Activated T-helper 17 cell treated with anti-CD3 and anti-CD28 coated beads, Interleukin-2, amount 50 U/mL, for 72 hours (primary cell): ENCODE data around the gene ADRA2A. TPM values are rescaled to one million over a fixed set of nuclear protein-coding genes. Genes with fewer than 3 reads are reported as not detected.

Experiments used
- ATAC-seq: fragments of 150-1000 bp; cut with Tn5 transposase; replicated peaks from 2 replicates; pipeline ENCODE4 v1.10.0; 2021; ENCODE audit warnings: mild to moderate bottlenecking, moderate library complexity
- H3K27ac Mint-ChIP-seq: one replicate; pipeline ENCODE4 v1.8.0; 2022; ENCODE audit warnings: mixed read lengths
- H3K27me3 Mint-ChIP-seq: one replicate; pipeline ENCODE4 v1.8.0; 2022; ENCODE audit warnings: mixed read lengths
- H3K36me3 Mint-ChIP-seq: one replicate; pipeline ENCODE4 v1.8.0; 2022; ENCODE audit warnings: low read depth, mild to moderate bottlenecking, mixed read lengths
- H3K4me1 Mint-ChIP-seq: one replicate; pipeline ENCODE4 v1.8.0; 2022; ENCODE audit warnings: mixed read lengths
- H3K4me3 Mint-ChIP-seq: one replicate; pipeline ENCODE4 v1.8.0; 2022; ENCODE audit warnings: mild to moderate bottlenecking, mixed read lengths
- H3K9me3 Mint-ChIP-seq: one replicate; pipeline ENCODE4 v1.8.0; 2022; ENCODE audit warnings: mixed read lengths
- total RNA-seq, 2 donors: library from RNA; stranded (reverse); gene quantifications; one replicate each; pipeline ENCODE4 v1.2.3, GENCODE V29; 2022

The ADRA2A gene
- total RNA-seq, 2 donors from 2014 or later = not detected

DNA sequence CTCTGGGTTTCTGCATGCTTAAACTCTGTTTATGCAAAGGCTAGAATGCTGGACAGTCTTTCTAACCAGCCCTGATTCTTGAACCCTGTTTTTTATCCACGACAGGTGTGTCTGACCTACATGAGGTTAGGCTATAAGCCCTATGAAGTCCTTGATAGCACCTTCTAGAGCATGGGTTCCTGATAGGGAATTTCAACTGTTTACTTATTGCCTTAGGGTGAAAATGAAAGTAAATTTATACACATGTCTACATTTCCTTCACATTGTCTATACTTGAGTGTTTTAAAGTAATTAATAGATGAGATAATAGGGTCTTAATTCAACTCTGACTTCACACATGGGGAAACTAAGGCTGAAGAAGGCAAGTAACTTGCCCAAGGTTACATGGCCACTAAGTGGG lies 35.5 kb downstream of the ADRA2A start:
- no peak for ATAC-seq
- Mint-ChIP-seq H3K27ac (peak overlapping the region; percentile 26), H3K4me1 (no peaks in the 10 kb centered on the region), H3K36me3 (no peaks in the 10 kb centered on the region), H3K9me3 (no peaks in the 10 kb centered on the region), H3K4me3 (no peak overlapping the region), H3K27me3 (peaks cover 3% of the 10 kb centered on the region)

DNA sequence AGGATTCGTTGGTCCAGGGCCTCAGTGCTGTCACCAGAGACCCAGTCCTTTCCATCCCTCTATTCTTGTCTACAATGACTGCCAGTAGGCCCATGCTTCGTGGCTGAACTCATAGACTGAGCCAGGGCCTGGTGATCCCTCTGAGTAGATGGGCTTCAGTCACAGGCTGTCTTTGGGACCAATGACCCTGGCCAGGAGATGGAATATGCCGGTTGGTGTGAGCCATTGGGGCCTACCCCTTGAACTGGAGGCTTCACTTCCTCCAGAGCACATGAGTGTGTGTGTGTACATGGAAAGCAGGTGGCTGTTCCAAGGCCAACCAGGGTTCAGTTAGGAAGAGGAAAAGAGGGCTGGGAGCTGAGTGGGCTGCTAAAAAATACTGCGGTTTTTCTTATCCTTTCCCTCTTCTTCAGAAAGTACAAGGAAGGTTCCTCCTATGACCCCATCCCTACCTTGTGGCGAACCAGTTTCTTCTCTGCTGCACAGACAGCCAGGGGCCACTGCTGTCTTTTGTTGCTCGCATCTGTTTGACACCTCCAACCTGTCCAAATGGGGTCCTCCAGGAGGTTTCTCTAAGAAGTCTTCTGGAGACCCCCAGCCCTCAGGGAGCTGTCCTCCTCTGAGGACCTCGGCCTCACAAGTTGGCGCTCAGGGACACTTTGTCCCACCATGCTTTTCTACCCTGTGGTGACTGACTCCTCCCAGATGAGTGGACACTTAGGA lies 36.6 kb downstream of the ADRA2A start:
- Mint-ChIP-seq H3K9me3 (no peaks in the 10 kb centered on the region), H3K4me1 (no peaks in the 10 kb centered on the region), H3K27ac (no peak overlapping the region), H3K27me3 (peaks cover 3% of the 10 kb centered on the region), H3K4me3 (no peak overlapping the region), H3K36me3 (no peaks in the 10 kb centered on the region)
- no peak for ATAC-seq

DNA sequence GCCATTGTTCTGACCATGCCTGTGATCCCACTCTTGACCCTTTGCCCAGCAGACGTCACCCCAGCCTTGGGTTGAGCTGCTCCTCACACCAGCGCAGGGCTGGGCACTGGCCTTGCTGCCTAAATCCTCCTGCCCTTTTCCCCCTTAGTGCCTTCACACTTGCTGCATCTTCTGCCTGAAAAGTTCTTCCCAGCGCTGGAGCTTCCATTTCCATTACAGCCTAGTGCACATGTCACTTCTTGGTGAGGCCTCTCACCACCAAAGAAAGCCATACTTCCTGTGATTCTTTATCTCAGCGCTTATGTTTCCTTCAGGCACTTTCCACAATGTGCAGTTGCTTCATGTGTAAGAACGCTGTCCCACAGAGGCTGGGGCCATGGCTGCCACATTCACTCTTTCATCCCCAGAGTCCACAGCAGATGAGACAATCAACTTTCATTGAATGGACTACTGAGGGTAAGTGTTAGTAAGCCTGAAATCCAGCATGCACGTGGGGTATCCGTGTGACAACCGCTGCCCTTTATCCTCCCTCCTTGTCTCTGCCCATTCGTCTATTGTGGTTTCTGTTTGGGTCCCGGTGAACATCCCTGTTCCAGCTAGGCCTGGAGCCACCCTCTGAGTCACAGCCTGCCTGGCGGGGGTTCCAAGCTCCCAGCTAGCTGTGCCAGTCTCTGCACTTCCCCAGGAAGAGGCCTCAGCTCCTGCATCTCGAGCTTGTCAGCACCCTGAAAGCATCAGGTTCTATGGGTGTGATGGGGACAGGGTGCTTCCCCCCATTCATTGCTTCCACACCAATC lies 37.3 kb downstream of the ADRA2A start:
- H3K4me1 Mint-ChIP-seq = no peaks in the 10 kb centered on the region
- no peak for ATAC-seq
- H3K27me3 Mint-ChIP-seq = peaks cover 3% of the 10 kb centered on the region
- H3K27ac Mint-ChIP-seq = peak overlapping the region; percentile 14
- H3K4me3 Mint-ChIP-seq = no peak overlapping the region
- no peaks in the 10 kb centered on the region for H3K9me3 Mint-ChIP-seq
- H3K36me3 Mint-ChIP-seq = no peaks in the 10 kb centered on the region

DNA sequence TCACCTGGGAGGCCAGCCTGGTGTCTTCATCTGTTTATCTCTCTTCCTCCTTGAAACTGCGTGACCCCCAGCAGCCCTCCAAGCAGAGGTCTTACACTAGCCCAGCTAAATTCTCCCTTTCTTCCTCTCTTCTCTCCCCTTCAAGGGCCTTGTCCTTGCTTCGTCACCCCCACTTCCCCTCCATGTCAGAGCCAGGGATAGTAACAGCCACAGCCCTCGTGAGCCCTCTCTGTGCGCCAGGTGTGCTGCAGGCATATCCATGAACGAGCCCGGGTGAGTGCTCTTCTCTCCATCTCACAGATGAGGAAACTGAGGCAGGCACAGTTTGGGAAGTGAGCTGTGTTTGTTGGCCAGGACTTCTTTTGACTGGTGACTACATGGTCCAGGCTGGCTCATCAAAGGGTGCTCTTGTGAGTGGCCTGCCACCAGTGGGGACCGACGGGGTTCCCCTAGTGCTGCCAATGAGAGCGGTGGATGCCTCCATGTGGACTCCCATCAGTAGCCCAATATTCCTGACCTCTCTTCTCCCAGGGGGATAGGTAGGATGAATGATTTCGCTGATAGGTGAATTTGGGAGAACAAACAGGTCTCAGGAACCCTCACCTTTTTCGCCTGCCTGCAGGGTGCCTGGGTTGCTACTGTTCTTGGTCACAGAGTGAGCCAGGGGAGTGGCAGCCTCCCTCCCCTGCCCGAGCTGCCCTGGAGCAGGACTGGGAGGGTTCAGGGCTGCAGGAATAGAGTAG lies 38.1 kb downstream of the ADRA2A start:
- no peaks in the 10 kb centered on the region for H3K9me3 Mint-ChIP-seq
- no peaks in the 10 kb centered on the region for H3K4me1 Mint-ChIP-seq
- peak overlapping the region; percentile 14 for H3K27ac Mint-ChIP-seq
- peaks cover 3% of the 10 kb centered on the region for H3K27me3 Mint-ChIP-seq
- ATAC-seq = no peak
- no peak overlapping the region for H3K4me3 Mint-ChIP-seq
- H3K36me3 Mint-ChIP-seq = no peaks in the 10 kb centered on the region

DNA sequence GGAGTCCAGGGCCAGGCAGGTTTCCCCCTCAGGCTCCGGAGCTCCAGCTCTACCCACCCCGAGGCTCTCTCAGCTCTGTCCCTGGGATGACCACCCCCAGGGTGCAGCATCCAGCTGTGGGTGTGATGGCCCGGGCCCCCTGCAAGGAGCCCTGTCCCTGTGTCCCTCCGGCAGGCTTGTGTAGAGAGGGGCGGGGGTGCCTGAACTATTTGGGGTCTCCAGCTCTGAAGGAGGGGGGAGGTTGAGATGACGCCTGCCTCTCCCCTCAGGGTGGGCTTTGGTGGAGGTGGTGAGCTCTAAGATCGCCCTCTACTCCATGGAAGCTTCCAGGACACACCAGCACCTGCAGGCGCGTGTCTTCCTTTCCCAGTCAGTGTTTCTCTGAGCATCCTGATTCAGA lies 39.4 kb downstream of the ADRA2A start:
- ATAC-seq = no peak
- Mint-ChIP-seq H3K27ac (no peak overlapping the region), H3K36me3 (no peaks in the 10 kb centered on the region), H3K9me3 (no peaks in the 10 kb centered on the region), H3K27me3 (peaks cover 3% of the 10 kb centered on the region), H3K4me1 (no peaks in the 10 kb centered on the region), H3K4me3 (no peak overlapping the region)

DNA sequence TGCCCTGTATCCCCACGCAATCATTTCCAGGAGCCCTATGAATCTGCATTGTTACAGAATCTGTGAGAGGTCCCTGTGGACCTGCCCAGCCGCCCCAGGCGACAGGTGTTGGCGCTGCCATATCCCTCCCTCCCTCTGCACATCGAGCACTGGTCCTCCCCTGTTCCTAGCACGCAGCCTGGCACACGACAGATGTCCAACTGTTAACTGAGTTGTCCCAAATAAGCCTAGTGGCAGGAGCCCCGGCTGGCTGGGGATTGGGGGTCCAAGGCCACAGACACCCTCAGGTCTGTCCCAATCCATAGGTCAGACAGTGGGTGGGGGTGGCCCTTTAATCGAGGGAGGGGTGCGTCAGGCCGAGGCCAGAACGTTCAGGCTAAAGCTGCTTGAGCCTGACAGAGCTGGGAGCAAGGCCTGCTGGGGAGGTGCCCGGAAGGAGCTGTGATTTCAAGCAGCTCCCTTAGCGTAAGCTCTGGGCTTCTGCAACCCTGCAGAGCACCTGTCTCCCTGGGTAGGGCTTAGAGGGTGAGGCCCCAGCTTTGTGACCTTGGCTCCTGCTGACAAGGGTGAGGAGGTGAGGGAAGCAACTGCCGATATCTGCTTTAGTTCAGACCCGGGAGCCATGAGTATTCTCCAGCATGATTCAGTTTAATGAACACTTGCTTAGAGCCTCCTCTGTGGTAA lies 40.1 kb downstream of the ADRA2A start:
- ATAC-seq = no peak
- H3K9me3 Mint-ChIP-seq = no peaks in the 10 kb centered on the region
- no peaks in the 10 kb centered on the region for H3K36me3 Mint-ChIP-seq
- no peak overlapping the region for H3K27ac Mint-ChIP-seq
- no peak overlapping the region for H3K4me3 Mint-ChIP-seq
- no peaks in the 10 kb centered on the region for H3K4me1 Mint-ChIP-seq
- peaks cover 3% of the 10 kb centered on the region for H3K27me3 Mint-ChIP-seq

DNA sequence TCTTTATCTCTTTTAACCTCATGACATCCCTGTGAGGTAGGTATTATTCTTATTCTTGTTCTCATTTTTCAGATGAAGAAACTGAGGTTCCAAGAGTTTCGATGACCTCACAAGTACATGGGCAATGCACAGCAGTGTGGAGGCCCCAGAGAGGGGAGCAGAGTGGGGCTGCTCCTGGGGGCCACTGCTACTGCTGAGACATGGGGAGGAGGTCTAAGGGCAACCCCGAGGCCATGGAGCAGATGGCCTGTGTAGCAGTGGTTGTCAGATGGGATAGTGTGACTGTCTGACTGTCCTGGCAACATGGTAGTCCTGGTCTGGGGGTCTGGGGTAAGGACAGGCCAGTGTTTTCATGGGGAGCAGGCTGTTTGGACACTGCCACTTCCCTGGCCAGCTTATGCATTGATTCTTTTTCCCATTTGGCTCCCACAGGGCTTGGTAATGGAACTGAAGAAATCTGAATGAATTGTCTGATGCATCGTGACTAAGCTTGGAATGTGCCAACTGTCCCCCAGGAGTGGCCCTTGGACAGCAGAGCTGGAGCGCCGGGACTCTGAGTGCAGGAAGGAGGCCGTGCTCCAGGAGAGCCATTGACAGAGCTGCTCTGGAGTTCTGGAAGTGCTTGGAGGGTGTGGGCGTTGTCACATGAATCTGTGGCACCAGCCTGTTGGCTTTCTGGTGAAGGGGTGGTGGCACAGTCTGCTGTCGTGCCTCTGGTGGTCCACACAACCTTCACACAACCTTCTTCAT lies 40.9 kb downstream of the ADRA2A start:
- H3K27ac Mint-ChIP-seq = no peak overlapping the region
- H3K4me3 Mint-ChIP-seq = no peak overlapping the region
- ATAC-seq = no peak
- H3K36me3 Mint-ChIP-seq = no peaks in the 10 kb centered on the region
- no peaks in the 10 kb centered on the region for H3K9me3 Mint-ChIP-seq
- peaks cover 3% of the 10 kb centered on the region for H3K27me3 Mint-ChIP-seq
- no peaks in the 10 kb centered on the region for H3K4me1 Mint-ChIP-seq

DNA sequence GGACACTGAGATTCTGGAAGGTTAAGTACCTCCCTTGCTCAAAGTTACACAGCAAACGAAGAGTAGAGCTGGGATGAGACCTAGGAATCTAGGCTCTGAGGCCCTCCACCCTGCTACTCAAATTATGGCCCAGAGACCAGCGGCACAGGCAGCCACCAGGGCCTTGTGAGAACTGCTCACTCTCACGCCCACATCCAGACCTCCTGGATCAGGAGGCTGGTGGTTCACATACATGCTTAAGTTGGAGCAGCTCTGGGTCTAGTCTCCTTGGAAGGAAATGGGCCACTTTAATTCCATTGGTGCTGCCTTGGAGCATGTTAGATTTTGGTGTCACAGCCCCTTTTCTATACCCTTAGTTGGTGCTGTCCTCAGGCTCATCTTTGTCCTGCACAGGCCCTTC lies 41.9 kb downstream of the ADRA2A start:
- Mint-ChIP-seq H3K4me1 (no peaks in the 10 kb centered on the region), H3K36me3 (no peaks in the 10 kb centered on the region), H3K4me3 (no peak overlapping the region), H3K9me3 (no peaks in the 10 kb centered on the region), H3K27ac (no peak overlapping the region), H3K27me3 (peaks cover 3% of the 10 kb centered on the region)
- ATAC-seq = no peak

DNA sequence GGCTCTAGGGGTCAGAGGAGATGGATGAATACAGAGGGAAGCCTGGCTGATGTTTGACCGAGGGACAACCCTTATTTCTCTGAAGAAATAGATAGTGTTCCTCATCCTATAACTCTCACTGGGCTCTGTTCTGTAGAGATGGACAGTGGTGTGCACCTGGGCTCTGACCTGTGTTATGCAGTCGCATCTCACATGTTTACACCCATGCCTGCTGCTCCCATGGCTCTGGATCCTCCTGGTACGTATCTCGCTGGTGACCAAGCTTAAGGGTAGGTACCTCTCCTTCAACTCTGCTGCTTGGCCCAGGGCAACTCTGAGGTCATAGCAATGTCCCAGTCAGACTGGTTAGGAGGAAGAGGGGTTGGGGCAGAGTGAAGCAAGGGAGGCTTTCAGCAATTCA lies 42.8 kb downstream of the ADRA2A start:
- Mint-ChIP-seq H3K4me3 (no peak overlapping the region), H3K36me3 (no peaks in the 10 kb centered on the region), H3K4me1 (no peaks in the 10 kb centered on the region)

DNA sequence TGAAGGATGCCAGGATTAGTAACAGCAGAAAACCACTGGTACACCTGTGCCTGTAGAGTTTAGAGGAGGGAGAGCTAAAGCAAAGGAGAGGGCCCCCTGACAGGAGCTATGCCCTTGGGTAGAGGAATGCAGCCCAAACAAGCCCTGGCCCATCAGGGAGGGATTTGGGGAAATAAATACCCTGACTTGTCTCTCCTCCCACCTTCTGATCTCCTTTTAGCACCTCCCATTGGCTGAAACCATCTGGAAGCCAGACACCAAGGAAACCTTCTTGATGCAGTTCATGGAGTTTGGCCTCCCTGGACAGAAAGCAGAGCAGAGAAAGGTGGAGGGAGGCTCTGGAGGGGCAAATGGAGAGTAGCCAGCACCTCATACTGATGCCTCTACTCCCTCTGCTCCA lies 45.3 kb downstream of the ADRA2A start:
- Mint-ChIP-seq H3K27ac (no peak overlapping the region), H3K4me3 (no peak overlapping the region), H3K36me3 (no peaks in the 10 kb centered on the region), H3K4me1 (no peaks in the 10 kb centered on the region), H3K9me3 (no peaks in the 10 kb centered on the region), H3K27me3 (peaks cover 12% of the 10 kb centered on the region)
- ATAC-seq = no peak

More for the DNA sequence above, 42.8 kb downstream of the ADRA2A start:
- no peak for ATAC-seq
- H3K27me3 Mint-ChIP-seq = peaks cover 6% of the 10 kb centered on the region
- no peaks in the 10 kb centered on the region for H3K9me3 Mint-ChIP-seq
- no peak overlapping the region for H3K27ac Mint-ChIP-seq

DNA sequence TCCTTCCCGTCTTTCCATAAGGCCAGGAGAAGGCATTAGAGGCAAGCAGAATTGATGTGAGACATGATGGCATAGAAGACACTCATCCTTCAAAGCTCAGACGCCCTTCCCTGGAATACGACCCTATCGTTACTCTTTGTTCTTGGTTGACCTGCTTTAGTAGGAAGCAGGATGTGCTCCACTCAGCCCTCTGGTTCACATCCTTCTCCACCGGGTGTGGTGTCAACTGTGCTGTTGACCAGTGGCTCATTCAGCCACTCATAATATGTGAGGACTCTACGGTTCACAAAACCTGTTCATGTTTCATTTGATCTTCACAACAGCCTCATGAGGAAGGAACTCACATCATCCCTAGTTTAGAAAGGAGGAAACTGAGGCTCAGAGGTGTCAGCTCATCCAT lies 47.1 kb downstream of the ADRA2A start:
- ATAC-seq = no peak
- H3K9me3 Mint-ChIP-seq = no peaks in the 10 kb centered on the region
- no peaks in the 10 kb centered on the region for H3K36me3 Mint-ChIP-seq
- no peak overlapping the region for H3K4me3 Mint-ChIP-seq
- H3K4me1 Mint-ChIP-seq = no peaks in the 10 kb centered on the region
- H3K27me3 Mint-ChIP-seq = peaks cover 12% of the 10 kb centered on the region
- no peak overlapping the region for H3K27ac Mint-ChIP-seq

DNA sequence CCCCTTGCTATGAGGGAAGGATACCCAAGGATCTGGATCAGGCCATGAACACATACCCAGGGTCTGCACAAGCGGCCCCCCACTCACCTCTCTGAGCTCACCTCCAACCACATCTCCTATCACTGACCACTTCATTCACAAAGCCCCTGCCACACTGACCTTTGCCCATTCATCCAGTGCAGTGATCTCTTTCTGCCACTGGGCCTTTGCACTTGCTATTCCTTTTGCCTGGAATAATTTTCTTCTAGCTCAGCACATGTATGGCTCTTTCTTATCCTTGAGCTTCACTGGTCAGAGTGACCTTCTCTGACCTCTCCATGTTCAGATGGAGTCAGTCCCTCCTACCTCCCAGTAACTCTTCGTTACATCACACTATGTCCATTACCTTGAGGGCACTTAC lies 48.3 kb downstream of the ADRA2A start:
- H3K27ac Mint-ChIP-seq = no peak overlapping the region
- H3K36me3 Mint-ChIP-seq = no peaks in the 10 kb centered on the region
- no peaks in the 10 kb centered on the region for H3K9me3 Mint-ChIP-seq
- H3K4me3 Mint-ChIP-seq = no peak overlapping the region
- H3K4me1 Mint-ChIP-seq = no peaks in the 10 kb centered on the region
- H3K27me3 Mint-ChIP-seq = peaks cover 17% of the 10 kb centered on the region
- ATAC-seq = no peak

DNA sequence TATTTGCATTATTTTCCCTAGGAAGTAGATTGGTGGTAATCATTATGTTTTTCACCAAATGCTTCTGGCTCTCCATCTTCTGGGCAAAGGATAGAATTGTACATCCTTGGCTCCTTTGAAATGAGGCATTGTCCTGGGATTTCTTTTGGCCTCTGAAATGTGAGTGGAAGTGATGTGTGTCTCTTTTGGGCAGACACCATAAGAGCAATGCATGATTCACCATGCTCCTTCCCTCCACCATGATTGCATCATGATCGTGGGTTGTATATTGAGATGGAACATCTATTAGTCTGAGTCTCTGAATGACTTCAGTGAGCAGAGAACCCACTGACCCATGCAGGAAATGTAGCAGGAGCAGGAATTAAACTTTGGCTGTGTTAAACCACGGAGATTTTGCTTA lies 49.2 kb downstream of the ADRA2A start:
- no peak for ATAC-seq
- Mint-ChIP-seq H3K4me3 (no peak overlapping the region), H3K9me3 (no peaks in the 10 kb centered on the region), H3K4me1 (no peaks in the 10 kb centered on the region), H3K27ac (no peak overlapping the region), H3K27me3 (peaks cover 20% of the 10 kb centered on the region), H3K36me3 (no peaks in the 10 kb centered on the region)
